ENCODE measurements around the gene AGBL1. TPM values are rescaled to one million over a fixed set of nuclear protein-coding genes. Genes with fewer than 3 reads are reported as not detected.

Gene AGBL1
- total RNA-seq (1.5 TPM), polyA plus RNA-seq (not detected)

- WGBS = 77% methylated on average over 27 of the region's 27 CpGs
- Histone ChIP-seq H3K4me3 (ENCODE audit: low read depth, low read length) (no peak within 1 kb of the TSS), H3K27ac (ENCODE audit: low read depth) (no peak within 1 kb of the TSS), H3K4me1 (ENCODE audit: insufficient read depth) (no peaks in the 10 kb centered on the region), H3K36me3 (ENCODE audit: insufficient read depth) (no peaks in the 10 kb centered on the region)
- DNase-seq (ENCODE audit: extremely low spot score) = no peak
Observed at GRCh38 chr15:86079508-86080266, at the start of gene AGBL1. TSS of gene AGBL1 (plus strand) at chr15:86079871.

DNA sequence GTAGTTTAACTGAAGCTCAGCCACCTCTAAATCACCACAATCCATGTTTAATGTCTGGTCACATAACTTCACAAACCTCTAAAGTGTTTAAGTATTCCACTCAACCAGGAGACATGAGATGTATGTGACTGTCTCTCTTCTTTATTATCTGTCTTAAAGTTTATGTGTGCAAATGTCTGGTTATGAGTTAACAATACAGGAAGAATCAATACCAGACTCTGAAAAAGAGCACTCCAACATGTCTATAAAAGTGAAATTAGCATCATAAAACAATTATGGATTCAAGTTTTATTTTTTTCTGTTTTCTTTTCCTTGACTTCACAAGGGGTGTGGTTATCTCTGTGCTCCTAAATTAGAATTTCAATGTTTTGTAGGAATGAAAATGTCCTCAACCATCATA is 44.8 kb upstream of the AGBL1 start:
- Histone ChIP-seq H3K27ac (ENCODE audit: low read depth) (no peak overlapping the region), H3K36me3 (ENCODE audit: insufficient read depth) (no peaks in the 10 kb centered on the region), H3K4me3 (ENCODE audit: low read depth, low read length) (no peak overlapping the region), H3K4me1 (ENCODE audit: insufficient read depth) (no peaks in the 10 kb centered on the region)
- no peak for DNase-seq (ENCODE audit: extremely low spot score)

- Histone ChIP-seq H3K36me3 (ENCODE audit: insufficient read depth) (no peaks in the 10 kb centered on the region), H3K27ac (ENCODE audit: low read depth) (no peak overlapping the region), H3K4me3 (ENCODE audit: low read depth, low read length) (no peak overlapping the region), H3K4me1 (ENCODE audit: insufficient read depth) (no peaks in the 10 kb centered on the region)
- DNase-seq (ENCODE audit: extremely low spot score) = no peak
- WGBS = 97% methylated on average over 1 of the region's 1 CpG
Observed at GRCh38 chr15:86036243-86036642, 43.4 kb upstream of the AGBL1 start.

DNA sequence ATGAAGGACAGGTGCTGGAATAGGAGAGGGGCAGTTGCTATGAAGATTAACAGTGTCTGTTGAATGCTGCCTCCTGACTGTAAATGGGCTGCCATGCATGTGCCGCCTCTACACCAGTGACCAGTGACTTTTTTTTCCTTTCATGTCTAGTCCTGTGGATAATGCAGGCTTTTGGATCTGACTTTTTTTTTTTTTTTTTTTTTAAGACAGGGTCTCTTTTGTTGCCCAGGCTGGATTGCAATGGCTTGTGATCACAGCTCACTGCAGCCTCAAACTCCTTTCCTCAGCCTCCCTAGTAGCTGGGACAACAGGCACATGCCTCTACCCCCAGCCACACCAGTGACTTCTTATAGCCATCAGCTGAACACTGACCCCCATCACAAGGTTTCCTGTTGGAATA is 41.2 kb upstream of the AGBL1 start:
- 100% methylated on average over 1 of the region's 1 CpG for WGBS
- Histone ChIP-seq H3K4me3 (ENCODE audit: low read depth, low read length) (no peak overlapping the region), H3K36me3 (ENCODE audit: insufficient read depth) (no peaks in the 10 kb centered on the region), H3K4me1 (ENCODE audit: insufficient read depth) (no peaks in the 10 kb centered on the region), H3K27ac (ENCODE audit: low read depth) (no peak overlapping the region)
- DNase-seq (ENCODE audit: extremely low spot score) = no peak

- DNase-seq (ENCODE audit: extremely low spot score) = no peak
- Histone ChIP-seq H3K36me3 (ENCODE audit: insufficient read depth) (no peaks in the 10 kb centered on the region), H3K4me1 (ENCODE audit: insufficient read depth) (no peaks in the 10 kb centered on the region), H3K4me3 (ENCODE audit: low read depth, low read length) (no peak overlapping the region), H3K27ac (ENCODE audit: low read depth) (no peak overlapping the region)
- 80% methylated on average over 6 of the region's 6 CpGs for WGBS
Observed at GRCh38 chr15:86040356-86041033, 39.2 kb upstream of the AGBL1 start.

- no peak overlapping the region for H3K27ac ChIP-seq (ENCODE audit: low read depth)
- H3K36me3 ChIP-seq (ENCODE audit: insufficient read depth) = no peaks in the 10 kb centered on the region
- no peak for DNase-seq (ENCODE audit: extremely low spot score)
- WGBS = 38% methylated on average over 6 of the region's 6 CpGs
- H3K4me1 ChIP-seq (ENCODE audit: insufficient read depth) = no peaks in the 10 kb centered on the region
- no peak overlapping the region for H3K4me3 ChIP-seq (ENCODE audit: low read depth, low read length)
Observed at GRCh38 chr15:86041399-86041798, 38.3 kb upstream of the AGBL1 start.

DNA sequence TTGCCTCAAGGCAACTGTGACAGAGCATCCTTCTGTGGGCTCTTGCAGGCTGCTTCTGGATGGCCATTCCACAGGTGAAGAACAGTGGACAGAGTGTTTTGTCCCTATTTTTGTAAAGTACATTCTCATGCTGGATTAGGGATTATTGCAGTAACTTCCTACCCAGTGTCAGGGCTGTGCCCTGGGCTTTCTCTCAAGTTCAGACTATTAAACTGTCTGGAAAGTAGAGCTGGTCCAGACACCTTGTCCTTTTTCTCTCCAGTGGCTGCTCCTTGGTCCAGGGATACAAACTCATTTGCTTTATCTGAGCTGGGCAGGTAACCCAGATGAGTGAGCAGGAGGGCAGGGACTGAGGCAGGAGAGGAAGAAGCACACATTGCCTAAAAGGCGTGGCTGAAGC is 37.4 kb upstream of the AGBL1 start:
- Histone ChIP-seq H3K27ac (ENCODE audit: low read depth) (no peak overlapping the region), H3K36me3 (ENCODE audit: insufficient read depth) (no peaks in the 10 kb centered on the region), H3K4me1 (ENCODE audit: insufficient read depth) (no peaks in the 10 kb centered on the region), H3K4me3 (ENCODE audit: low read depth, low read length) (no peak overlapping the region)
- WGBS = 92% methylated on average over 1 of the region's 1 CpG
- no peak for DNase-seq (ENCODE audit: extremely low spot score)

GRCh38 chr15:86044981-86045380 is 34.7 kb upstream of the AGBL1 start:
- no peak overlapping the region for H3K27ac ChIP-seq (ENCODE audit: low read depth)
- WGBS = 14% methylated on average over 1 of the region's 1 CpG
- H3K4me3 ChIP-seq (ENCODE audit: low read depth, low read length) = no peak overlapping the region
- DNase-seq (ENCODE audit: extremely low spot score) = no peak
- no peaks in the 10 kb centered on the region for H3K36me3 ChIP-seq (ENCODE audit: insufficient read depth)
- H3K4me1 ChIP-seq (ENCODE audit: insufficient read depth) = no peaks in the 10 kb centered on the region

DNA sequence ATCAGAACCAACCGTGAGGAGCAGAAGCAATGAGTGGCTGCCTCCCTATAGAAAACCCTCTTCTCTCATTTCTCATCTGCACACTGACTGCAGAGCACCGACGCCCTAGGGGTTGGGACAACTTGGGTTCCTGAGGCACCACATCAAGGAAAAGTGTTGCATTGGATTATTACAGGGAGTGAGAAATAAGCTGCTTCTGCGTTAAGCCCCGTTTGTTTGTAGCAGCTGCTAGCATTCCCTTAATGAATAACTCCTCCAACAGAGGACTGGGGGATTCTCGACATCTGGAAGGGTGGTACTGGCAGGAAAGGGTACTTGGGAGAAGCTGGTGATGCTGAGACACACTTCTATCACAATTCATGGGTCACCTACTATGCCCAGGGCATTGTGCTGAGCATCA is 25.3 kb upstream of the AGBL1 start:
- no peaks in the 10 kb centered on the region for H3K36me3 ChIP-seq (ENCODE audit: insufficient read depth)
- H3K27ac ChIP-seq (ENCODE audit: low read depth) = no peak overlapping the region
- no peaks in the 10 kb centered on the region for H3K4me1 ChIP-seq (ENCODE audit: insufficient read depth)
- no peak for DNase-seq (ENCODE audit: extremely low spot score)
- 84% methylated on average over 6 of the region's 6 CpGs for WGBS
- H3K4me3 ChIP-seq (ENCODE audit: low read depth, low read length) = no peak overlapping the region

- H3K27ac ChIP-seq (ENCODE audit: low read depth) = no peak overlapping the region
- WGBS = 88% methylated on average over 4 of the region's 4 CpGs
- H3K36me3 ChIP-seq (ENCODE audit: insufficient read depth) = no peaks in the 10 kb centered on the region
- no peak for DNase-seq (ENCODE audit: extremely low spot score)
- no peaks in the 10 kb centered on the region for H3K4me1 ChIP-seq (ENCODE audit: insufficient read depth)
- H3K4me3 ChIP-seq (ENCODE audit: low read depth, low read length) = no peak overlapping the region
Observed at GRCh38 chr15:86055688-86056087, 24.0 kb upstream of the AGBL1 start.

DNA sequence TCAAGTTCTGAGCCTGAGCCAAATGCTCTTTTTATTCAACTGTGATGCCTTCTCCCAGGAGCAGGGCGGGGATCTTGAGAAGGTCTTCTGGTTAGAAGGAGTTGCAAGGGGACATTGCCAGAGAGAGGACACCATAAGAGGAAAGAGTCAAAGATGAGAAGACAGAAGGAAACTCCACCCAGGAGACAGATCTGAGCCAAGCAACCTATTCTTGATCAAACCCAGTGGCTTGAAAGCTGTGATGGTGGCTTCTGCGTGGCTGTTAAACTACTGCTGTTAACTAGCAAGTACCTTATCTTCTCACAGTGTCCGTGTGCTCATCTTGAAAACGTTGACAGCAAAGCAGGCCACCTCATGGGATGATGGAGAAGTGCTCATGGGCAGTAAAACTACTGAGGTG is 19.8 kb upstream of the AGBL1 start:
- no peak overlapping the region for H3K4me3 ChIP-seq (ENCODE audit: low read depth, low read length)
- H3K4me1 ChIP-seq (ENCODE audit: insufficient read depth) = no peaks in the 10 kb centered on the region
- DNase-seq (ENCODE audit: extremely low spot score) = no peak
- H3K27ac ChIP-seq (ENCODE audit: low read depth) = no peak overlapping the region
- no peaks in the 10 kb centered on the region for H3K36me3 ChIP-seq (ENCODE audit: insufficient read depth)
- WGBS = 73% methylated on average over 4 of the region's 4 CpGs

- no peaks in the 10 kb centered on the region for H3K36me3 ChIP-seq (ENCODE audit: insufficient read depth)
- H3K4me1 ChIP-seq (ENCODE audit: insufficient read depth) = no peaks in the 10 kb centered on the region
- no peak for DNase-seq (ENCODE audit: extremely low spot score)
- H3K27ac ChIP-seq (ENCODE audit: low read depth) = no peak overlapping the region
- WGBS = 57% methylated on average over 3 of the region's 3 CpGs
- no peak overlapping the region for H3K4me3 ChIP-seq (ENCODE audit: low read depth, low read length)
Observed at GRCh38 chr15:86060674-86061073, 19.0 kb upstream of the AGBL1 start.

DNA sequence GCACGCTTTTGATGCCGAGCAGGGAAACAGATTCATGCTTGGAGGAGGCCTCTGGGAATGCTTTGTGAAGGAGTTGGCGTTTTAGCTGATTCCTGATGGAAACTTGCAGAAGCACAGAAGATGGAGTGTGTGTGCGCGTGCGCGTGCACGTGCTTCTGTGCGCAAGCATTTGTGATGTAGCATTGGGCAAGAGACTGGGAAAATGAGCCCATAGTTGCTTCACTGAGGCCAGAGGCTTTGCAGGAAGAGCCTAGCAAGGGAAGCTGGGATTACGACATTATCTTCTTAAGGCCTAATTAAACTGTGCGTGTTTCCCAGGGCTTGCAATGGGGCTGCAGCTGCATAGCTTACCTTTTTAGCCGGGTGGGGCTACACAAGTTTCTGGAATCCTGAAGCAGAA is 18.1 kb upstream of the AGBL1 start:
- 96% methylated on average over 12 of the region's 12 CpGs for WGBS
- DNase-seq (ENCODE audit: extremely low spot score) = no peak
- Histone ChIP-seq H3K4me1 (ENCODE audit: insufficient read depth) (no peaks in the 10 kb centered on the region), H3K36me3 (ENCODE audit: insufficient read depth) (no peaks in the 10 kb centered on the region), H3K4me3 (ENCODE audit: low read depth, low read length) (no peak overlapping the region), H3K27ac (ENCODE audit: low read depth) (no peak overlapping the region)

GRCh38 chr15:86062646-86063243 is 16.9 kb upstream of the AGBL1 start:
- no peak overlapping the region for H3K4me3 ChIP-seq (ENCODE audit: low read depth, low read length)
- WGBS = 75% methylated on average over 10 of the region's 10 CpGs
- no peak for DNase-seq (ENCODE audit: extremely low spot score)
- H3K36me3 ChIP-seq (ENCODE audit: insufficient read depth) = no peaks in the 10 kb centered on the region
- H3K4me1 ChIP-seq (ENCODE audit: insufficient read depth) = no peaks in the 10 kb centered on the region
- H3K27ac ChIP-seq (ENCODE audit: low read depth) = no peak overlapping the region

Data from urinary bladder (tissue), 4 donors.